ENCODE data around the gene PPP4R2.

PPP4R2 gene, protein sequence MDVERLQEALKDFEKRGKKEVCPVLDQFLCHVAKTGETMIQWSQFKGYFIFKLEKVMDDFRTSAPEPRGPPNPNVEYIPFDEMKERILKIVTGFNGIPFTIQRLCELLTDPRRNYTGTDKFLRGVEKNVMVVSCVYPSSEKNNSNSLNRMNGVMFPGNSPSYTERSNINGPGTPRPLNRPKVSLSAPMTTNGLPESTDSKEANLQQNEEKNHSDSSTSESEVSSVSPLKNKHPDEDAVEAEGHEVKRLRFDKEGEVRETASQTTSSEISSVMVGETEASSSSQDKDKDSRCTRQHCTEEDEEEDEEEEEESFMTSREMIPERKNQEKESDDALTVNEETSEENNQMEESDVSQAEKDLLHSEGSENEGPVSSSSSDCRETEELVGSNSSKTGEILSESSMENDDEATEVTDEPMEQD

GRCh38 chr3:72996473-72997333 lies at the start of gene PPP4R2:
PPP4R2 (plus strand) TSS chr3:72996811; CDS start chr3:72997038, 227 bp downstream.
- DNase-seq (ENCODE audit: low read depth) = peak; percentile 81

- no peak for DNase-seq (ENCODE audit: low read depth)
Observed at GRCh38 chr3:72947715-72948490, 48.7 kb upstream of the PPP4R2 start.

- no peak for DNase-seq (ENCODE audit: low read depth)
Observed at GRCh38 chr3:72949016-72949415, 47.6 kb upstream of the PPP4R2 start.

DNA sequence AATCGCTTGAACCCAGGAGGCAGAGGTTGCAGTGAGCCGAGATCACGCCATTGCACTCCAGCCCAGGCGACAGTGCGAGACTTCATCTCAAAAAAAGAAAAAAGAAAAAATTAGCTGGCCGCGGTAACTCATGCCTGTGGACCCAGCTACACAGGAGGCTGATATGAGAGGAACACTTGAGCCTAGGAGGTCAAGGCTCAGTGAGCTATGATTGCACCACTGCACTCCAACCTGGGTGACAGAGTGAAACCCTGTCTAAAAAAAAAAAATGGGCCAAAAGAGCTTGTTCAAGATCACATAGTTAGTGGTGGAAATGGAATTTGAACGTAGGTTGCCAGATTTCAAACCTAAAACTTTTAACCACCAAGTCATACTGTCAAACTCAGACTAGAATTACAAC lies 46.2 kb upstream of the PPP4R2 start:
- DNase-seq (ENCODE audit: low read depth) = no peak

DNA sequence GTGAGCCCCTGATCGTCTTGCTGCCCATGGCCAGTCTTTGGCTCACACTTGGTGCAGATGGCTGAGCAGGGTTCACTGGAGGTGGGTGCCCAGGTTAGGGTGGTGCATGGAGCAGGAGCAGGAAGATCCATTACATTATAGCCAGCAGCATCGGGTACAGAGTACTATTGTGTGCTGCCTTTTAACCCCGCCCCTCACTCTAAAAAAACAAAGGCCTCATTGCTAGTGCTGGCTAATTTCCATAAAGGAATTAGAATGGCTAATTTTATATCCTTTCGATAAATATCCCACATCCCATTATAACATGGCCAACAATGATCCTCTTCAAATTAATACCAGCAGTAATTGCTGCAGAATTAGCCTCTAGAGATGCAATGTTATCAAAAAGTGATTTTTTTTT lies 45.8 kb upstream of the PPP4R2 start:
- DNase-seq (ENCODE audit: low read depth) = no peak

- DNase-seq (ENCODE audit: low read depth) = no peak
Observed at GRCh38 chr3:72951259-72951722, 45.3 kb upstream of the PPP4R2 start.

- no peak for DNase-seq (ENCODE audit: low read depth)
Observed at GRCh38 chr3:72953325-72953956, 43.2 kb upstream of the PPP4R2 start.

DNA sequence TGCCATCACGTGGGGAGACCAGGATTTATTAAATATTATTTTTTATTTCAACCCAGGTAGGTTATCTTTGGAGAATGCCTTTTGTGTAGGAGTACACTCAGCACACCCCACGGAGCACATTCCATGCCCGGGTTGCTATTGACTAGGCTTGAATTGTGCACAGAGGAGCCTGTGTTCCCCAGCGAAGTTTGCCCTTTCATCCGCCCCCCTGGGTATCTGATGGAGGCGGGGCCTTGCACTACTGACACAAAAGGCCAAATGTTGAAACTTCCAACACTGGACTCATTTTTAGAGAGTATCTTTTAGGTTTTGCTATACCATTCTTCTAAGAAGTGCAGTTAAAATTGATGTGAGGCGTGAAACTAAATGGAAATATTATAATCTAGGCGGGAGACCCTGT lies 39.3 kb upstream of the PPP4R2 start:
- no peak for DNase-seq (ENCODE audit: low read depth)

GRCh38 chr3:72959336-72959735 lies 37.3 kb upstream of the PPP4R2 start:
- DNase-seq (ENCODE audit: low read depth) = no peak

- no peak for DNase-seq (ENCODE audit: low read depth)
Observed at GRCh38 chr3:72960812-72961518, 35.6 kb upstream of the PPP4R2 start.

- no peak for DNase-seq (ENCODE audit: low read depth)
Observed at GRCh38 chr3:72961752-72962151, 34.9 kb upstream of the PPP4R2 start.

DNA sequence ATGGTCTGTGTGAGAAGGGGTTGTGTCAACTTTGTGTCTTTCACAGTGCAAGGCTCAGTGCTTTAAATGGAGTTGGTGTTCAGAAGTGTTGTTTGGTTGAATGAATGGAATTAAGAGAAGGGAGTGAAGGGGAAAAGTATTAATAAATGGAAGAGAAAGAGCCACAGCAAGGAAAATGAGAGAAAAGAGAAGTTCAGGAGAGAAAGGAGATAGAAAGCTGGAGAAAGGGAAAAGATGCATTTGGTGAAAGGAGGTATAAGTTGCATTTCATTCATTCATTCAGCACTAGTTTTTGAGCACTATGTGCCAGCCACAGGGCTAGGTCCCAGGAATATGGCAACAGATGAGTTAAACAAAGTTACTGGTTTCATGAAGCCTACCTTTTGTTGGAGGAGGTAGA lies 34.3 kb upstream of the PPP4R2 start:
- DNase-seq (ENCODE audit: low read depth) = no peak

GRCh38 chr3:72964633-72965032 lies 32.0 kb upstream of the PPP4R2 start:
- no peak for DNase-seq (ENCODE audit: low read depth)

- no peak for DNase-seq (ENCODE audit: low read depth)
Observed at GRCh38 chr3:72968266-72968664, 28.3 kb upstream of the PPP4R2 start.

DNA sequence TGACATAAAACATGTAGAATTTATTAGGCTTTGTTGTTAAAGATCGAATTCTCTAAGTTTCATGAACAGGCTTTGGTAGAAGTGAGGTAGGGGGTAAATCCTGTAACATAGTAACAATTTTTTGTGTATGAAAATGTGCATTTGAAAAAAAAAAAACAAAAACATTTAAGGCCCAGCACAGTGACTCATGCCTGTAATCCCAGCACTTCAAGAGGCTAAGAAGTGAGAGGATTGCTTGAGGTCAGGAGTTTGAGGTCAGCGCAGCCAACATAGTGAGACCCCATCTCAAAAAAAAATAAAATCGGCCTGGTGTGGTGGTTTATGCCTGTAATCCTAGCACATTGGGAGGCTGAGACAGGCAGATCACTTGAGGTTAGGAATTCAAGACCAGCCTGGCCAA lies 26.8 kb upstream of the PPP4R2 start:
- DNase-seq (ENCODE audit: low read depth) = no peak

DNA sequence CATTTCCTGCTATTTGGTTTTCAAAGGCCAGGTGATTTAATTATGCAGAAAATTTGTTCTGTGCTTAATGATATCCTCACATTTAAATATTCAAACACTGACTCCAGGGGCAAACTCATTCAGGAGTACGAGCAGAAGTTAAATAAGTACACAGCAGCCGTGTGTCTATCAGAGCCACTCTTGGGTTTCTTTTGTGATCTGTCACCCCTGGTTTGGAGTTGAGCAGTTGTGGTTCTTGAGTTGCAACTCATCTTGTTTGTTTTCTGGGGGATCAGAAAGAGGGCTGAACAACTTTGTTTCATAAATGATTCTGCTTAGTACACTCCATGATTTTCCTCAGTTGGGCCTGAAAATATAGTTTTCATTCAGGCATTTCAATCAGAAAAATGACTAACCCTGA lies 25.7 kb upstream of the PPP4R2 start:
- DNase-seq (ENCODE audit: low read depth) = no peak

DNA sequence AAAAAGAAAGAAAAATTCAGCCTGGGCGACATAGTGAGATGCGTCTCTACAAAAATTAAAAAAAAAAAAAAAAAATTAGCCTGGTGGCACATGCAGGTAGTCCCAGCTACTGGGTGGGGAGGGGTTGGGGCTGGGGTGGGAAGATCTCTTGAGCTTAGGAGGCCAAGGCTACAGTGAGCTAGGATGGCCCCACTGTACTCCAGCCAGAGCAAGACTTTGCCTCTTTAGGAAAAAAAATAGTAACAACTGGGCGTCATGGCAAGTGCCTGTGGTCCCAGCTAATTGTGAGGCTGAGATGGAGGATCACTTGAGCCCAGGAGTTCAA lies 23.9 kb upstream of the PPP4R2 start:
- DNase-seq (ENCODE audit: low read depth) = no peak

DNA sequence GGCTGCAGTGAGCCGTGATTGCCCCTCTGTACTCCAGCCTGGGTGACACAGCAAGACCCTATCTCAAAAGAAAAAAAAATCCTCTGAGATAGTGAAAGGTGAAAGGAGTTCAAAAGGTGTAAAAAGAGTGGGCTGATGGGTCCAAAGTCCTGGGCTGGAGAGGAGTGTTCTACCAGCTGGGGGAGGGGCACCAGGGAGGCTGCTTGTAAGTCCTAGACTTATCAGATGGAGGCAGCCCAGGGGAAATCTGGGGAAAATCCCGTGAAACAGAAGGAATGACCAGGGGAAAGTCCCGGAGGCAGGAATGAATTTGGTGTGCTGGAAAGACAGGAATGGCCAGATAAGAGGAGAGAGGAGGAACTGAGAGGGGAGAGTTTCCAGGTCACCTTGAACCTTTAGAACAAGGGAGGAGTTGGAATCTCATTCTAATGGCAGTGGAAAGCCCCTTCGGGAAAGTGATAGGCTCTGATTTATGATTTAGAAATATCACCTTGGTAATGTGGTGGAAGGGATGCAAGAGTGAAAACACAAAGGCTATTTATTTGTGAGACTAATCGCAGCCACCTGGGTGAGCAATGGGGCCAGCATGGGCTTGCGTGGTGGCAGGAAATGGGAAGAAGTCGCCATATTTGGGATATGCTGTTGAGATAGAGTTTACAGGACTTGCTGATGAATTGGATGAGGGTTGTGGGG lies 23.4 kb upstream of the PPP4R2 start:
- no peak for DNase-seq (ENCODE audit: low read depth)

DNA sequence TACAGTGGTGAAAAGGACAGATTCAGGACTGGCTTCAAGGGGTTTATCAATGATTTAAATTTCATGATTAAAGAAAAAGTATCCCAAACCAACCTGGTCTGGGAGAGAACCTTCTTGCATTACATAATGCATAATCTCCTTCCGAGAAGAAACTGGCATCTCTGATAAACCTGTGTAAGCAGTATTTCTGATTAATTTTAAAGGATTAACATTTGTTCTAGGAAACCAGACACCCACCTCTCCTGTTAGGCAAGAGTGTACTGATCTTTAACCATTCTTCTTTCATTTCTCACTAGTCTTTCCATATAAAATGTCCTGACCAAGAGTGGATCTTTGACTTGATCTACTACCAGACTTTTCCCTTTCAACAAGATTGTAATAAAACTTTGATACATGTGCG lies 22.8 kb upstream of the PPP4R2 start:
- DNase-seq (ENCODE audit: low read depth) = no peak

GRCh38 chr3:72974956-72975355 lies 21.7 kb upstream of the PPP4R2 start:
- DNase-seq (ENCODE audit: low read depth) = no peak

DNA sequence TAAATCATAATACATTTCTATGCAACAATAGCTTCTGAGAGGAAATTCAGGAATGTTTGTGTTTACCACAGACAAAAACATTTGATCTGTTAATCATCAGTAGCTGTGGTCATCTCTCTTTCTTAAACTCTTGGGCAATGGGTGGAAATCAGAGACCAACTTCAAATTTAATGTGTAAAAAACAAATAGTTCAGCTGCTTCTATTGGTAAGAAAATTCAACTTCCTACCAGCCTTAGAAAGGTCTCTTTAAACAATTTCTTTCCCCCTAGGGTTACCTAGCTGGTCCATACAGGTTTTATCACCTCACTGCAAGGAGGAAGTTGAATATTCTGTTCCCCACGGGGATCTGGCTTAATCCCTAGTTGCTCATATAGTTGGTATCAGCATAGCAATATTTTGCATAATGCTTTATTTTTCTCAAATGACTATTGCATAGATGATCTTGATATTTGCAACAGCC lies 20.3 kb upstream of the PPP4R2 start:
- no peak for DNase-seq (ENCODE audit: low read depth)
